ENCODE measurements around the gene PSMD4. TPM values are rescaled to one million over a fixed set of nuclear protein-coding genes. Genes with fewer than 3 reads are reported as not detected.
A peak's percentile ranks its signal among the peaks of the same experiment; 100 is the strongest.

PSMD4 gene
- polyA plus RNA-seq, 3 donors = 232 to 266 (median 252) TPM

DNA sequence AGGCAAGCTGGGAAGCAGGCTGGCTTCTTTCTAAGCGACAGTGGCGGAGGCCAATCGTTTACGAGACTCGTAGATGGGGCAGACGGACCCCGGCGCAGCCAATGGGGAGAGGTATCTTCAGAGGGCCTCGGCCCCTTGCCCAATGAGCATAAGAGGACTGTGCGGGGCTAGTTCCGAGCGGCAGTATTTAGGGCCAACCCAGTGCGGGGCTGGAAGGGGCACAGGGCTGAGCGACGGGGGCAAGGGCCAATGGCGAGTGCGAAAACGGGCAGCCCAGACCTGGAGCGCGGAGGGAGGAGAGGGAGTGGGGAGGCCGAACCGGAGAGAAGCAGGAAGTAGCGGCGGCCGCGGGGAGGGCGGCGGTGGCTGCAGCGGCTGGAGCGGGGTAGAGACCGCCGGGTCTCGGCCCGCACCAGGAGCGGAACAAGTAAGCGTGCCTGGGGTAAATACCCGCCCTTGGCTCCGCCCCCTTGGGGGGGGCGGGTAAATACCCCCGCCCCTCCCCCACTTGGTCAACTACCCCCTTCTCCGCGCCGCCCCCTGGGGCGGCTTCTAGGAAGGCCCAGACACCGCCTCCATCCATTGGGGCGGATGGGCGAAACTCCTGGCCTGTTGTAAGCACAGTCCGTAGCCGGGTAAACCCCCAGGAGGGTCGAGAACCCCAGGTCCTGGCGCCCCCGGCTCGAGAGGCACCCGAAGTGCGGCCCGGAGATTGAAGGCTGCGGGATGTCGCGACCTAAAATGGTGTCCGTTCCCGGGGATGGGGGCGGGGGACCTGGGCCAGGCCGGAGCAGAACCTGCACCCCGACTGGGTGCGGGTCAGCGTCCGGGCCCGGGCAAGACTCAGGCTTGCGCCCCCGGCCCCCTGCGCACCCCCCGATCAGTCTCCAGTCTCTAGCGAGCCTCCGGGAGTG is 27.7 kb downstream of the PSMD4 start, which contains the start of gene ZNF687:
TSS of gene ZNF687 (plus strand) at position 331 of the 914 bp plus-strand sequence. CDS start 3,993 bp downstream, outside the sequence.
- Histone ChIP-seq H3K4me1 (ENCODE audit: control insufficient read depth in 1 of 2, insufficient read depth in 2 of 2, low read length in 2 of 2) (peaks cover 43 to 61% of the 10 kb centered on the region in 2 donors), H3K9me3 (replicated peaks in 1 of 2; ENCODE audit: control insufficient read depth in 1 of 2, insufficient read depth in 1 of 2, low read length in 2 of 2) (no peaks in the 10 kb centered on the region), H3K9ac (ENCODE audit: insufficient read depth, low read length, poor library complexity, severe bottlenecking) (peak within 1 kb of the TSS; percentile 86), H3K27me3 (ENCODE audit: control insufficient read depth in 2 of 2, insufficient read depth in 2 of 2, low read length in 2 of 2) (no peaks in the 10 kb centered on the region), H2AFZ (ENCODE audit: insufficient read depth, low read depth, low read length, poor library complexity, severe bottlenecking) (peak within 1 kb of the TSS; percentile 65), H3K79me2 (ENCODE audit: insufficient read depth, low read length) (peaks cover 63% of the 10 kb centered on the region), H3K4me3 (replicated peaks in 1 of 3; ENCODE audit: low read depth in 2 of 3, low read length in 3 of 3) (peak within 1 kb of the TSS; percentile 63 to 96 (median 88)), H3K36me3 (replicated peaks in 1 of 2; ENCODE audit: control insufficient read depth in 1 of 2, insufficient read depth in 2 of 2, low read length in 2 of 2) (peaks cover 21 to 27% of the 10 kb centered on the region in 2 donors), H3K27ac (ENCODE audit: low read depth in 1 of 2, low read length in 2 of 2) (peak within 1 kb of the TSS; percentile 94 to 96), H4K20me1 (ENCODE audit: insufficient read depth, low read length) (peaks cover 39% of the 10 kb centered on the region), H3K4me2 (replicated peaks; ENCODE audit: extremely low read depth, low read length, poor library complexity, severe bottlenecking) (peak within 1 kb of the TSS; percentile 100)
- Mint-ChIP-seq H3K9me3 (peaks cover 0 to 2% (median 0%) of the 10 kb centered on the region in 7 donors), H3K27me3 (ENCODE audit: low read depth in 3 of 3) (peaks cover 0 to 1% (median 0%) of the 10 kb centered on the region in 3 donors), H3K4me3 (peak within 1 kb of the TSS; percentile 99 to 100), H3K4me1 (peaks cover 42% of the 10 kb centered on the region), H3K36me3 (peaks cover 20 to 34% of the 10 kb centered on the region in 2 donors), H3K27ac (peak within 1 kb of the TSS; percentile 99 to 100 (median 100))
- under 1% methylated on average over 58 of the region's 74 CpGs for WGBS (ENCODE audit: insufficient coverage)
- intact Hi-C loops (cut with micrococcal nuclease) = loop anchor here in 1 of 2 donors (10.0 kb wide), 1 partner anchor 183 kb away; no protein-coding TSS in a partner anchor
- TF ChIP-seq, protein P1, sequence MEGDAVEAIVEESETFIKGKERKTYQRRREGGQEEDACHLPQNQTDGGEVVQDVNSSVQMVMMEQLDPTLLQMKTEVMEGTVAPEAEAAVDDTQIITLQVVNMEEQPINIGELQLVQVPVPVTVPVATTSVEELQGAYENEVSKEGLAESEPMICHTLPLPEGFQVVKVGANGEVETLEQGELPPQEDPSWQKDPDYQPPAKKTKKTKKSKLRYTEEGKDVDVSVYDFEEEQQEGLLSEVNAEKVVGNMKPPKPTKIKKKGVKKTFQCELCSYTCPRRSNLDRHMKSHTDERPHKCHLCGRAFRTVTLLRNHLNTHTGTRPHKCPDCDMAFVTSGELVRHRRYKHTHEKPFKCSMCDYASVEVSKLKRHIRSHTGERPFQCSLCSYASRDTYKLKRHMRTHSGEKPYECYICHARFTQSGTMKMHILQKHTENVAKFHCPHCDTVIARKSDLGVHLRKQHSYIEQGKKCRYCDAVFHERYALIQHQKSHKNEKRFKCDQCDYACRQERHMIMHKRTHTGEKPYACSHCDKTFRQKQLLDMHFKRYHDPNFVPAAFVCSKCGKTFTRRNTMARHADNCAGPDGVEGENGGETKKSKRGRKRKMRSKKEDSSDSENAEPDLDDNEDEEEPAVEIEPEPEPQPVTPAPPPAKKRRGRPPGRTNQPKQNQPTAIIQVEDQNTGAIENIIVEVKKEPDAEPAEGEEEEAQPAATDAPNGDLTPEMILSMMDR (IDR thresholded peaks at IDR 0.05) = no peak
- peak; percentile 99 for DNase-seq
